Measurements from ENCODE around the gene YAP1.

DNA sequence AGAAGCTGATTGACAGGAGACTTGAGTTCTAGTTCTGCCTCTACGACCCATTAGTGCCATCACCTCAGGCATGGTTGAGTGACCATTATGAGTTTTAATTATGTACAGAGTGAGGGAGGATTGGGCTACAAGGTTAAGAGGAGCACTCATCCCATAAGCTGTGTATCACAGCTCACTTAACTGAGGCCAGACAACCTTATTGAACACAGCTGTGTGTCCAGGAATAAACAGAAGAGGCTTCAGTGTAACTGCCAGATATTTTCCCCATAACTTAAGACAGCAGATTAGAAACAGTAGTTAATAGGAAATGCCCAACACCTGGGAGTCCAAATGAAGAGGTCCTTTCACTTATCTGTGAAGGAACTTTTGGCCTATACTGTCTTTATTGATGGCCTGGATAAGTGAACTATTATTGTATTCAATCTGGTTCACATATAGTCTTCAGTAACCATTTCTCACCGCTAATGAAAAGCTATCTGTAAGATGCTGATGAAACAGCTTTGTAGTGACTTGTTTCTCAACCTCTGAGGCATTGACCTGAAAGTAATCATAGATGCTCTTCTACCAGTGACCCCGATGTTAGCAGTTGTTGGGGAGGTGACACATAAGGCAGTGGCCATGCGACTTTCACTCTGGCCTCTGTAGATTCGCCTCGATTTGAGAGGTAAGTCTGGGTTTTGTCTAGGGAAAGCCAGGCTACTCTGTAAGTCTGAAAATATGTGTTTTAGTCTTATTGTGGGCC is 41.7 kb downstream of the YAP1 start:
- TF ChIP-seq GABPA (IDR thresholded peaks at IDR 0.05 in 1 of 2, conservative IDR thresholded peaks at IDR 0.05 in 1 of 2) (no peak), FOXA1 (IDR thresholded peaks at IDR 0.05) (no peak)

Data from liver (tissue), 2 donors.